HL-60 (cell line): ENCODE measurements around the gene CDK17.

Source experiments
- CTCF ChIP-seq: IDR thresholded peaks from one replicate; pipeline ENCODE4 v1.5.1; 2011; ENCODE audit warnings: low read length, control low read depth, inconsistent platforms; ENCODE audit not compliant: insufficient read depth
- POLR2AphosphoS5 ChIP-seq: IDR thresholded peaks from 2 replicates; pipeline ENCODE4 v1.6.1; 2012; ENCODE audit warnings: low read depth

GRCh38 chr12:96285158-96285557, 115.1 kb downstream of the CDK17 start:
- TF ChIP-seq CTCF (no peak), POLR2AphosphoS5 (no peak)
